GM18907 (cell line): ENCODE measurements around the gene ACTR3.
"Not testable (repeated sequence)": the region's sequence is repeated elsewhere in the genome, so short reads cannot be mapped to it uniquely, and the experiment has no call there.

ENCODE experiments used
- ATAC-seq: cut with Tn5 transposase; IDR thresholded peaks from one replicate; pipeline ENCODE4 v1.9.1; 2021; ENCODE audit warnings: mild to moderate bottlenecking, moderate library complexity; ENCODE audit not compliant: unreplicated experiment

The ACTR3 gene

GRCh38 chr2:113901943-113902342 lies 12.1 kb downstream of the ACTR3 start:
- ATAC-seq = no peak

DNA sequence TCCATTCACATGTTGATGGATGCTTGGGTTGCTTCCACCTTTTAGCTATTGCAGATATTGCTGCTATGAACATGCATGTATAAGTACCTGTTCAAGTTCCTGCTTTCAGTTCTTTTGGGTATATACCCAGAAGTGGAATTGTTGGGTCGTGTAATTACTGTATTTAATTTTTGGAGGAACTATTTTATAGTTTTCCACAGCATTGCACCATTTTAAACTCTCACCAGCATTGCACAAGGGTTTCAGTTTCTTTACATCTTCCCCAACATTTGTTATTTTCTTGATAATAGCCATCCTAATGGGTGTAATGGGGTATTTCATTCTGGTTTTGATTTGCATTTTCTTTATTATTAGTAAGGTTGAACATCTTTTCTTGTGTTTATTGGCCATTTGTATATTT lies 16.0 kb downstream of the ACTR3 start:
- ATAC-seq = no peak

DNA sequence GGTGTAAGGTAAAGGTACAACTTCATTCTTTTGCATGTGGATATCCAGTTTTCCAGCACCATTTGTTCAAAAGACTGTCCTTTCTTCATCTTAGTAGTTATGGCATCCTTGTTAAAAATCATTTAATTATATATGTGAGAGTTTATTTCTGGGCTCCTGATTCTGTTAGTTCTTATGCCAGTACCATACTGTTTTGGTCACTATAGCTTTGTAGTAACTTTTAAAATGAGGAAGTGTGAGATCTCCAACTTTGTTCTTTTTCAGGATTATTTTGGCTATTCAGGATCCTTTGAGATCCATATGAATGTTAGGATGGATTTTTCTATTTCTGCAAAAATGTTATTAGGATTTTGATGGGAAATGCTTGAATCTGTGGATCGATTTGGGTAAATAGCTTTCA lies 16.8 kb downstream of the ACTR3 start:
- ATAC-seq = no peak

- no peak for ATAC-seq
Observed at GRCh38 chr2:113907297-113907696, 17.4 kb downstream of the ACTR3 start.

- ATAC-seq = peak; percentile 41
Observed at GRCh38 chr2:113910110-113910717, 20.3 kb downstream of the ACTR3 start.

DNA sequence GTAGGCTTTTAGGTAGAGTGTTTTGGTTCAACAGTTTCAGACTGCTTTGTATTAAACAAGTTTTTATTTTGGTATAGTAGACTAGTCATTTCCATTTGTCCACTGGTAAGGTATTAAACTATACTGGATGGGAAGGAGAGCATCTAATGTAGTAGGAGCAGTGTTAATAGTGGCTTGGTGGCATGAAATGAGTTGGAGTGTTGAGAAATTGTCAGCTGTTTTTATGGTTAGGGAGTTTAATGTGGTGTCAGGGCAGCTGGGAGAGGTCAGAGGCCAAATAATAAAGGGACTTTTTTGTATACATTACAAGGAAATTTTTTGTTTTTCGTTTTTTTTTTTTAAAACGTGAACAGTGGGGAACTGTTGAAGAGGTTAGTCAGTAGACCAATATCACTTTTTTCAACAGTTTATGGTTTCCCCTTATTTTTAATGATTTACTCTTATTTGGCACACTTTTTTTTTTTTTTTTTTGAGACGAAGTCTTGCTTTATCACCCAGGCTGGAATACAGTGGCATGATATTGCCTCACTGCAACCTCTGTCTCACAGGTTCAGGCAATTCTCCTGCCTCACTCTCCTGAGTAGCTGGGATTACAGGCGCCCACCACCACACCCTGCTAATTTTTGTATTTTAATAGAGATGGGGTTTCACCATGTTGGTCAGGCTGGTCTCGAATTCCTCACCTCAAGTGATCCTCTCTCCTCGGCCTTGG lies 21.2 kb downstream of the ACTR3 start:
- peak; percentile 65 for ATAC-seq

- ATAC-seq = no peak
Observed at GRCh38 chr2:113915082-113915819, 25.4 kb downstream of the ACTR3 start.

DNA sequence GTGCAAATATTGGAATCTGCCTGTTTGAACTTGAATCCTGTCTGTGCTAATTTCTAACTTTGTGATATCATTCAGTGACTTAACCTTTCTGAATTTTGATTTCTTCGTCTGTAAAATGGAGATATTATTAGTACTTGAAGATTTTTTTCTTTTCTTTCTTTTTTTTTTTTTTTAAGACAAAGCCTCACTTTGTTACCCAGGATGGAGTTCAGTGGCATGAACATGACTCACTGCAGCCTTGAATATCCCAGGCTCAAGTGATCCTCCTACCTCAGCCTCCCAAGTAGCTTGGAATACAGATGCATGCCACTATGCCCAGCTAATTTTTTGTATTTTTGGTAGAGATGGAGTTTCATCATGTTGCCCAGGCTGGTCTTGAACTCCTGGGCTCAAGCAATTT lies 28.3 kb downstream of the ACTR3 start:
- no peak for ATAC-seq

DNA sequence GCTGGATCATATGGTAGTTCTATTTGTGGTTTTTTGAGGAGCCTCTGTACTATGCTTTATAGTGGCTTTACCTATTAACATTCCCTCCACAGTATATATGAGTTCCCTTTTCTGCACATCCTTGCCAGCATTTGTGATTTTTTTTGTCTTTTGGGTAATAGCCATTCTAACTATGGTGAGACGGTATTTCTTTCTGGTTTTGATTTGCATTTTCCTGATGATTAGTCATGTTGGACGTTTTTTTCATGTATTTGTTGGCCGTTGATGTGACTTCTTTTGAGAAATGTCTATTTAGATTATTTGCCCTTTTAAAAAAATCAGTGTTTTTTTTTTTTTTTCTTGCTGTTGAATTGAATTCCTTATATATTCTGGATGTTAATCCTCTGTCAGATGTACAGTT lies 31.1 kb downstream of the ACTR3 start:
- ATAC-seq = no peak

DNA sequence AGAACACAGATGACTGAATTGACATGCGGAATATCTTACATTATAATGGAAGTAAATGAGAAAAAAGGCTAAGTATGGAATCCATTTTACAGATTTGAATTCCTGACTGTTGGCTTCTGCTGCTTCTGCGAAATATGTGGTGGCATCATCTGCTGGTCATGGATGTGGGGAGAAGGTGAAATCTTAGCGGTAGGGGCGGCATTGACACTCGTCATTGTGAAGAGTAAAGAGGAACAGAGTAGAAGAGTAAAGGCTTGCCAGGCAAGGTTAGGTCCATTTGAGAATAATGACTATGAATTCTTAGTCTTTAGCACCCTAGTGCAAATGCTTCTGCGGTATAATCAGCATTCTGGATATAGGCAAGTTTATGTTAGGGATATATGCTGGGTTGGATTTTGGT lies 32.4 kb downstream of the ACTR3 start:
- ATAC-seq = no peak

DNA sequence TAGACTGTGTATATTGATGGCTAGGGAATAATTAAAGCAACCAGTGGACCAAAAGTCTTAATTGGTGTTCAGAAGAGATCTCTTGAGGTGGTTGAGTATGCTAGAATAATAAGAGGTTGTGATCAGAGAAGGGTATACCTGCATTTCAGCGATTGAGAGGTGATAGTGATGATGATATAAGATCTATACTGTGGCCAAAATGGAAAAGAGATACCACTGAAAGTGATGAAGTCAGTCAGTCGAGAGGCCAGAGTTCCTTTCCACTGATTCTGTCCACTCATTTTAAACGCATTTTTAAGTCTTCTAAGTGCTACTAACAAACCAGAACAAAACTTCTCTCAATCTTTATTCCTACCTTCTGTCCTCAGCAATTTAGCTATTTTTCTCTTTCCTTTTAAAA lies 32.9 kb downstream of the ACTR3 start:
- ATAC-seq = no peak

GRCh38 chr2:113925884-113926283 lies 36.0 kb downstream of the ACTR3 start:
- ATAC-seq = no peak

- no peak for ATAC-seq
Observed at GRCh38 chr2:113926314-113926713, 36.4 kb downstream of the ACTR3 start.

- ATAC-seq = no peak
Observed at GRCh38 chr2:113930448-113930847, 40.6 kb downstream of the ACTR3 start.

GRCh38 chr2:113937501-113937900 lies 47.6 kb downstream of the ACTR3 start:
- no peak for ATAC-seq

DNA sequence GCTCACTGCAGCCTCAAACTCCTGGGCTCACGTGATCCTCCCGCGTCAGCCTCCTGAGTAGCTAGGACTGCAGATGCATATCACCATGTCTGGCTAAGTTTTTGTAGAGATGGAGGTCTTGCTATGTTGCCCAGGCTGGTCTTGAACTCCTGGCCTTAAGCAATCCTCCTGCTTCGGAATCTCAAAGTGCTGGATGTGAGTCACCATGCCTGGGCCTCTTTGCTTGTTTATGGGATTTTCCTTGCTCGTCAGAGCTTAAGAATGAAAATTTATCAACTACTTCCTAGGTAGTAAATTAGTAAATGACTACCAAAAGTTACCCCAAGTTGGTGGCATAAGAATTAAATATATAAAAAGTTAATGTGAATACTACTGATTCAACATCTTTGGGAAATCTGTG lies 51.0 kb downstream of the ACTR3 start:
- ATAC-seq = no peak

GRCh38 chr2:113945784-113946183 lies 55.9 kb downstream of the ACTR3 start:
- ATAC-seq = not testable (repeated sequence)

DNA sequence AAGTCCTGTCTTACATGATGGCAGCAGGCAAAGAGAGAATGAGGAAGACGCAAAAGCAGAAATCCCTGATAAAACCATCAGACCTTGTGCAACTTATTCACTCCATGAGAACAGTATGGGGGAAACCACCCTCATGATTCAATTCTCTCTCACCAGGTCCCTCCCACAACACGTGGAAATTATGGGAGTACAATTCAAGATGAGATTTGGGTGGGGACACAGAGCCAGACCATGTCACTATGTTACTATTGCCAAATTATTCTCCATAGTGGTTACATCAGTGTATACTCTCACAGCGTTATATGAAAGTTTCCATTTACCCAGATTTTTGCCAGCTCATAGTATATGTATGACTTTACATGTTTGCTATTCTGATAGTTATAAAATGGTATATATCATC lies 61.0 kb downstream of the ACTR3 start:
- not testable (repeated sequence) for ATAC-seq

DNA sequence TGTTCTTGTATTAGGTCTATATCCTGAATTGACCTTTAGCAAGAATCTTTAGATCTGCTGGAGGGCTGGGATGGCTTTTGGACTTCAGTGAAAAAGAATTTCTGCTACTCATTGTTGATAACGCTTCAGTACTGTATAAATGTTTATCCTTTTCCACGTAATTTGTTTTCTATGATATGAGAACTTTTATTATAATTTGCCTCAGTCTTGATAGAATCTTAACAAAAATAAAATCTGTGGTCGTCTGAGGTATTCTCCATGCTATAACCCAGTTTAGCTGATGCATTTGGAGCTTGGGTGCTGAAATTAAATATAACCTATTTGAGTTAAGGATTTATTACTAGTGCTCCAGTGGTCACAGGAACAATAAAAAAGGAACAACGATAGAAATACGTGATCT lies 71.1 kb downstream of the ACTR3 start:
- ATAC-seq = no peak

DNA sequence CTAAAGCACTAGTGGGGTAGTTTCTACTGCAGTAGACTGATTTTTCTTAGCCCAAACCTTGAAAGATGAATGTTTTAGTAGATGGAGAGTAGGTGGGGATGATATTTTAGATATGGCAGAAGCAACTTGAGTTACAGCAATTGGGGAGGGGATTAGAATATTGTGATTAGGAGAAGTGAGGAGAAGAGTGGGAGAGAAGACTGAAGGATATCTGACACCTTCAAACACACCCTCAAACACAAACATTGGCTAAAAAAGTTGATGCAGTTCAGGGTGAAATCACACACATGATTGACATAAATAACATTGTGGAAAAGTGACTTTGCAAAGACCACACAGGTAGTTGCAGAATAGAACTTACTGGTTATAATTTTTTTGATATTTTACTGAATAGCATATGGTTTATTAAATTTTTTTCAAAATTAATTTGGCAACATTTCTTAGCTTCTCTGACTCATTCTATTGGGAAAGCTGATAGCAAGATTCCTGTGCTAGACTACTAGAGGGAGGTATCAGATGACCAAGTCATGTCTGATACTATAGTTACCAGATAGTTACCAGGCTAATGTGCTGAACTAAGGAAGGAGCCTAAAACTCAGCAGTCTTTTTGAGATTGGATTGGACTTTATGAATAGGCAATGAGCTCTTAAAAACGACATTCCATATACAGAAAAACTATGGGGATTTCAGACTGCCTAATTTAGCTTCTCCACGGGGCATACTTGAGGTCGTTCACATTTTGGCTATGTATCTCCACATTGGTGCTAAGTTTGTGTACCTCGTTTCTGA lies 73.0 kb downstream of the ACTR3 start:
- no peak for ATAC-seq

DNA sequence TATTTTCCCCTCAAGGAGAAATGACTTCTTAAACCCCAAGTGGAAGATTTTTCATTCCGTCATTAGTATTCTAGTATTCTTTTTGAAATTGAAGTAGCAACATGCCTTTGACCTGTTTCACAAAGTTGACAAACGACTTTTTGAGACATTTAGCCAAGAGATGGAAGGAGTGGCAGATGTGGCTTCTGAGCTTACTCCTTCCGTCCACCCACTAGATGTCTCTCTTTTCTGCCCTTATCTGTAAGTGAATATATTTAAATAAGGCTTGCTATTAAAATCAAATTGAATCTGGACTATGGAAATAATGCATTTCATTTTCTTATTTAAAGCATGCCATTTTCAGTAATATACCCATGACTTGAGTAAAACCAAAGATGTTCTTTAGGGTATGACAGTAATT lies 74.1 kb downstream of the ACTR3 start:
- no peak for ATAC-seq
